ENCODE data around the gene ENOX1. TPM values are rescaled to one million over a fixed set of nuclear protein-coding genes. Genes with fewer than 3 reads are reported as not detected.

The ENOX1 gene
- total and polyA plus RNA-seq, 2 of the 13 experiments (the other 11 are each of a cell fraction or from before 2014, with no cell fraction given), result not detected

- Histone ChIP-seq H3K36me3 (replicated peaks in 1 of 2; ENCODE audit: control insufficient read depth in 1 of 2, insufficient read depth in 2 of 2, low read length in 2 of 2) (no peaks in the 10 kb centered on the region), H3K9me3 (ENCODE audit: low read length) (no peaks in the 10 kb centered on the region), H3K9ac (ENCODE audit: insufficient read depth, low read depth, low read length) (no peak overlapping the region), H2AFZ (ENCODE audit: low read length) (no peak overlapping the region), H3K4me2 (ENCODE audit: low read depth, low read length) (no peak overlapping the region), H3K79me2 (ENCODE audit: insufficient read depth, low read length) (no peaks in the 10 kb centered on the region), H3K4me3 (replicated peaks in 1 of 3; ENCODE audit: insufficient read depth in 1 of 3, low read depth in 2 of 3, low read length in 3 of 3) (no peak overlapping the region), H4K20me1 (ENCODE audit: insufficient read depth, low read length) (no peaks in the 10 kb centered on the region; the same call in 1 of the 2 replicates), H3K27me3 (ENCODE audit: control insufficient read depth in 1 of 2, insufficient read depth in 2 of 2, low read length in 2 of 2) (no peaks in the 10 kb centered on the region), H3K27ac (ENCODE audit: extremely low read length, insufficient read depth, low read length) (no peak overlapping the region), H3K4me1 (ENCODE audit: insufficient read depth, low read length) (no peaks in the 10 kb centered on the region)
- DNase-seq (ENCODE audit: low spot score), result no peak
- TF ChIP-seq, protein P1, sequence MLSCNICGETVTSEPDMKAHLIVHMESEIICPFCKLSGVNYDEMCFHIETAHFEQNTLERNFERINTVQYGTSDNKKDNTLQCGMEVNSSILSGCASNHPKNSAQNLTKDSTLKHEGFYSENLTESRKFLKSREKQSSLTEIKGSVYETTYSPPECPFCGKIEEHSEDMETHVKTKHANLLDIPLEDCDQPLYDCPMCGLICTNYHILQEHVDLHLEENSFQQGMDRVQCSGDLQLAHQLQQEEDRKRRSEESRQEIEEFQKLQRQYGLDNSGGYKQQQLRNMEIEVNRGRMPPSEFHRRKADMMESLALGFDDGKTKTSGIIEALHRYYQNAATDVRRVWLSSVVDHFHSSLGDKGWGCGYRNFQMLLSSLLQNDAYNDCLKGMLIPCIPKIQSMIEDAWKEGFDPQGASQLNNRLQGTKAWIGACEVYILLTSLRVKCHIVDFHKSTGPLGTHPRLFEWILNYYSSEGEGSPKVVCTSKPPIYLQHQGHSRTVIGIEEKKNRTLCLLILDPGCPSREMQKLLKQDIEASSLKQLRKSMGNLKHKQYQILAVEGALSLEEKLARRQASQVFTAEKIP (CRISPR knock-in tag; IDR thresholded peaks at IDR 0.05; ENCODE audit: borderline replicate concordance), result no peak
- TF ChIP-seq ZNF432 (CRISPR knock-in tag; IDR thresholded peaks at IDR 0.05; ENCODE audit: borderline replicate concordance) (no peak), ZNF367 (CRISPR knock-in tag; IDR thresholded peaks at IDR 0.05; ENCODE audit: borderline replicate concordance) (no peak), GATAD1 (CRISPR knock-in tag; IDR thresholded peaks at IDR 0.05) (no peak), ZBTB21 (CRISPR knock-in tag; IDR thresholded peaks at IDR 0.05) (no peak), MAFF (IDR thresholded peaks at IDR 0.05; ENCODE audit: low read depth, low read length) (no peak), TCF7 (IDR thresholded peaks at IDR 0.05; ENCODE audit: low read depth) (no peak), POGZ (CRISPR knock-in tag; IDR thresholded peaks at IDR 0.05) (no peak)
- TF ChIP-seq, protein P2, sequence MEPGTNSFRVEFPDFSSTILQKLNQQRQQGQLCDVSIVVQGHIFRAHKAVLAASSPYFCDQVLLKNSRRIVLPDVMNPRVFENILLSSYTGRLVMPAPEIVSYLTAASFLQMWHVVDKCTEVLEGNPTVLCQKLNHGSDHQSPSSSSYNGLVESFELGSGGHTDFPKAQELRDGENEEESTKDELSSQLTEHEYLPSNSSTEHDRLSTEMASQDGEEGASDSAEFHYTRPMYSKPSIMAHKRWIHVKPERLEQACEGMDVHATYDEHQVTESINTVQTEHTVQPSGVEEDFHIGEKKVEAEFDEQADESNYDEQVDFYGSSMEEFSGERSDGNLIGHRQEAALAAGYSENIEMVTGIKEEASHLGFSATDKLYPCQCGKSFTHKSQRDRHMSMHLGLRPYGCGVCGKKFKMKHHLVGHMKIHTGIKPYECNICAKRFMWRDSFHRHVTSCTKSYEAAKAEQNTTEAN (CRISPR knock-in tag; conservative IDR thresholded peaks at IDR 0.05), result no peak
- TF ChIP-seq, protein P3, sequence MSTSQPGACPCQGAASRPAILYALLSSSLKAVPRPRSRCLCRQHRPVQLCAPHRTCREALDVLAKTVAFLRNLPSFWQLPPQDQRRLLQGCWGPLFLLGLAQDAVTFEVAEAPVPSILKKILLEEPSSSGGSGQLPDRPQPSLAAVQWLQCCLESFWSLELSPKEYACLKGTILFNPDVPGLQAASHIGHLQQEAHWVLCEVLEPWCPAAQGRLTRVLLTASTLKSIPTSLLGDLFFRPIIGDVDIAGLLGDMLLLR (CRISPR knock-in tag; IDR thresholded peaks at IDR 0.05), result no peak
- BruUV-seq (replicated peaks), result no TSS peak
- ATAC-seq, result no peak
- ChIA-PET POLR2A (no interaction called here), CTCF (ENCODE audit: low intra/inter-chr PET ratio, low total read pairs) (no interaction called here)
- FAIRE-seq, result no peak
- in situ Hi-C loops (cut with HindIII; ENCODE audit: extremely low pct_ligation_motif_present, low pct_unique_long_range_greater_than_20kb) (no loop called here), intact Hi-C loops (cut with micrococcal nuclease; ENCODE audit: unreplicated experiment) (no loop called here)
Observed at GRCh38 chr13:43742911-43743310, 43.9 kb downstream of the ENOX1 start.

Data from HepG2 (cell line).